ENCODE data around the gene MME. TPM values are rescaled to one million over a fixed set of nuclear protein-coding genes. Genes with fewer than 3 reads are reported as not detected.

Gene MME
- total and polyA plus RNA-seq, 2 of the 4 experiments (the other 2 are of a cell fraction), result 11.7 to 22.8 TPM

- Histone ChIP-seq H3K27me3 (ENCODE audit: control insufficient read depth, insufficient read depth, low read length) (no peaks in the 10 kb centered on the region), H2BK20ac (ENCODE audit: low read depth, low read length) (no peak overlapping the region), H2BK120ac (ENCODE audit: low read depth, low read length) (no peak overlapping the region), H4K5ac (ENCODE audit: low read depth, low read length) (no peak overlapping the region), H3K27ac (ENCODE audit: insufficient read depth, low read length) (no peak overlapping the region), H2BK15ac (ENCODE audit: low read depth, low read length) (no peak overlapping the region), H2AFZ (replicated peaks; ENCODE audit: low read length, poor library complexity) (no peak overlapping the region), H3K56ac (ENCODE audit: extremely low read depth, insufficient read depth, low read length) (no peak overlapping the region), H3K4me2 (ENCODE audit: low read depth, low read length) (no peak overlapping the region), H3K9me1 (ENCODE audit: insufficient read depth, low read length) (no peaks in the 10 kb centered on the region), H2BK5ac (ENCODE audit: low read depth, low read length, poor library complexity, severe bottlenecking) (no peak overlapping the region), H3K4me1 (ENCODE audit: control insufficient read depth, insufficient read depth, low read length) (no peaks in the 10 kb centered on the region), H3K36me3 (ENCODE audit: control insufficient read depth, insufficient read depth, low read length) (no peaks in the 10 kb centered on the region), H3K9ac (ENCODE audit: low read depth, low read length) (no peak overlapping the region), H2AK5ac (ENCODE audit: low read depth, low read length) (no peak overlapping the region), H4K8ac (ENCODE audit: low read depth in 2 of 2, low read length in 2 of 2) (no peak overlapping the region), H3K23ac (ENCODE audit: low read depth, low read length) (no peak overlapping the region), H4K20me1 (ENCODE audit: insufficient read depth, low read length) (no peaks in the 10 kb centered on the region), H2AK9ac (replicated peaks; ENCODE audit: low read depth, low read length, poor library complexity) (no peak overlapping the region), H3K9me3 (ENCODE audit: control insufficient read depth, insufficient read depth, low read length) (no peaks in the 10 kb centered on the region), H3K79me1 (ENCODE audit: low read depth in 1 of 2, low read length in 2 of 2) (no peaks in the 10 kb centered on the region), H3K4me3 (ENCODE audit: insufficient read depth, low read depth, low read length) (no peak overlapping the region), H3K4ac (ENCODE audit: low read depth, low read length) (no peak overlapping the region), H3K14ac (replicated peaks; ENCODE audit: low read depth, low read length) (no peak overlapping the region), H3K18ac (ENCODE audit: low read depth, low read length) (no peak overlapping the region), H4K91ac (ENCODE audit: insufficient read depth, low read depth, low read length) (no peak overlapping the region)
- no CpG with 5 or more reads among the region's 5 CpGs for WGBS, 2 experiments (ENCODE audit: extremely low coverage in 2 of 2, insufficient read length in 1 of 2)
- dilution Hi-C loops (cut with HindIII; ENCODE audit: low sequenced_read_pairs, unreplicated experiment) (no loop called here), intact Hi-C loops (cut with micrococcal nuclease) (no loop called here), in situ Hi-C loops (cut with MboI; ENCODE audit: low sequenced_read_pairs) (no loop called here)
- CTCF ChIA-PET, result interaction anchor here (0.5 to 0.6 kb wide), 2 partner anchors 44 to 302 kb away, joined by 6 to 8 read pairs; no protein-coding TSS in a partner anchor
- ATAC-seq (ENCODE audit: low read depth) (no peak), DNase-seq (peak; percentile 58)
- no peak for TF ChIP-seq POLR2A (IDR thresholded peaks at IDR 0.05; ENCODE audit: low read depth, low read length)
- no peak for TF ChIP-seq ELK1 (IDR thresholded peaks at IDR 0.05; ENCODE audit: borderline replicate concordance, low read depth, low read length)
- no peak for TF ChIP-seq RCOR1 (IDR thresholded peaks at IDR 0.05; ENCODE audit: insufficient replicate concordance, low read length)
- TF ChIP-seq RAD21 (IDR thresholded peaks at IDR 0.05; ENCODE audit: low read length), result no peak
- no peak for TF ChIP-seq BHLHE40 (IDR thresholded peaks at IDR 0.05; ENCODE audit: low read depth, low read length)
- TF ChIP-seq NFE2L2 (IDR thresholded peaks at IDR 0.05; ENCODE audit: low read depth, low read length), result no peak
- no peak for TF ChIP-seq MAZ (IDR thresholded peaks at IDR 0.05; ENCODE audit: borderline replicate concordance, low read depth, low read length)
- TF ChIP-seq MXI1 (IDR thresholded peaks at IDR 0.05; ENCODE audit: borderline replicate concordance, low read depth, low read length), result no peak
- no peak for TF ChIP-seq FOS (IDR thresholded peaks at IDR 0.05; ENCODE audit: low read depth, low read length)
- no peak for TF ChIP-seq CEBPB (IDR thresholded peaks at IDR 0.05; ENCODE audit: low read depth, low read length)
- TF ChIP-seq CHD1 (IDR thresholded peaks at IDR 0.05; ENCODE audit: low read depth, low read length), result no peak
- no peak for TF ChIP-seq RFX5 (IDR thresholded peaks at IDR 0.05; ENCODE audit: low read depth, low read length)
- TF ChIP-seq, protein P1, sequence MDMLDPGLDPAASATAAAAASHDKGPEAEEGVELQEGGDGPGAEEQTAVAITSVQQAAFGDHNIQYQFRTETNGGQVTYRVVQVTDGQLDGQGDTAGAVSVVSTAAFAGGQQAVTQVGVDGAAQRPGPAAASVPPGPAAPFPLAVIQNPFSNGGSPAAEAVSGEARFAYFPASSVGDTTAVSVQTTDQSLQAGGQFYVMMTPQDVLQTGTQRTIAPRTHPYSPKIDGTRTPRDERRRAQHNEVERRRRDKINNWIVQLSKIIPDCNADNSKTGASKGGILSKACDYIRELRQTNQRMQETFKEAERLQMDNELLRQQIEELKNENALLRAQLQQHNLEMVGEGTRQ (IDR thresholded peaks at IDR 0.05; ENCODE audit: low read depth, low read length), result no peak
- TF ChIP-seq, protein P2, sequence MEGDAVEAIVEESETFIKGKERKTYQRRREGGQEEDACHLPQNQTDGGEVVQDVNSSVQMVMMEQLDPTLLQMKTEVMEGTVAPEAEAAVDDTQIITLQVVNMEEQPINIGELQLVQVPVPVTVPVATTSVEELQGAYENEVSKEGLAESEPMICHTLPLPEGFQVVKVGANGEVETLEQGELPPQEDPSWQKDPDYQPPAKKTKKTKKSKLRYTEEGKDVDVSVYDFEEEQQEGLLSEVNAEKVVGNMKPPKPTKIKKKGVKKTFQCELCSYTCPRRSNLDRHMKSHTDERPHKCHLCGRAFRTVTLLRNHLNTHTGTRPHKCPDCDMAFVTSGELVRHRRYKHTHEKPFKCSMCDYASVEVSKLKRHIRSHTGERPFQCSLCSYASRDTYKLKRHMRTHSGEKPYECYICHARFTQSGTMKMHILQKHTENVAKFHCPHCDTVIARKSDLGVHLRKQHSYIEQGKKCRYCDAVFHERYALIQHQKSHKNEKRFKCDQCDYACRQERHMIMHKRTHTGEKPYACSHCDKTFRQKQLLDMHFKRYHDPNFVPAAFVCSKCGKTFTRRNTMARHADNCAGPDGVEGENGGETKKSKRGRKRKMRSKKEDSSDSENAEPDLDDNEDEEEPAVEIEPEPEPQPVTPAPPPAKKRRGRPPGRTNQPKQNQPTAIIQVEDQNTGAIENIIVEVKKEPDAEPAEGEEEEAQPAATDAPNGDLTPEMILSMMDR (conservative IDR thresholded peaks at IDR 0.05; ENCODE audit: low read depth, low read length), result no peak
- no peak for TF ChIP-seq MAFK (IDR thresholded peaks at IDR 0.05; ENCODE audit: low read depth, low read length)
- TF ChIP-seq SMC3 (IDR thresholded peaks at IDR 0.05; ENCODE audit: low read depth, low read length), result no peak
- POLR2A ChIA-PET (ENCODE audit: unreplicated experiment), result no interaction called here
- no TSS peak for BruUV-seq (replicated peaks)
Observed at GRCh38 chr3:155217591-155217990, 137.5 kb downstream of the MME start.
